T-helper 1 cell treated with Interleukin-12 subunit alpha and Interleukin-12 subunit beta and Interleukin-4 antibody, amounts not matched to agents 30 μg/mL and 1 μg/mL, for 36 hours (primary cell): ENCODE measurements around the gene TMEM132A.
"Not testable (repeated sequence)": the region's sequence is repeated elsewhere in the genome, so short reads cannot be mapped to it uniquely, and the experiment has no call there.

ENCODE experiments used
- H3K27ac Mint-ChIP-seq: one replicate; pipeline ENCODE4 v1.8.0; 2021; ENCODE audit warnings: mild to moderate bottlenecking, mixed read lengths
- H3K27me3 Mint-ChIP-seq: one replicate; pipeline ENCODE4 v1.8.0; 2021; ENCODE audit warnings: low read depth, mixed read lengths
- H3K36me3 Mint-ChIP-seq: one replicate; pipeline ENCODE4 v1.8.0; 2021; ENCODE audit warnings: low read depth, mixed read lengths
- H3K4me1 Mint-ChIP-seq: one replicate; pipeline ENCODE4 v1.8.0; 2021; ENCODE audit warnings: low read depth, mixed read lengths
- H3K4me3 Mint-ChIP-seq: one replicate; pipeline ENCODE4 v1.8.0; 2021; ENCODE audit warnings: mild to moderate bottlenecking, moderate library complexity, mixed read lengths
- H3K9me3 Mint-ChIP-seq: one replicate; pipeline ENCODE4 v1.8.0; 2021; ENCODE audit warnings: mixed read lengths

Gene TMEM132A

DNA sequence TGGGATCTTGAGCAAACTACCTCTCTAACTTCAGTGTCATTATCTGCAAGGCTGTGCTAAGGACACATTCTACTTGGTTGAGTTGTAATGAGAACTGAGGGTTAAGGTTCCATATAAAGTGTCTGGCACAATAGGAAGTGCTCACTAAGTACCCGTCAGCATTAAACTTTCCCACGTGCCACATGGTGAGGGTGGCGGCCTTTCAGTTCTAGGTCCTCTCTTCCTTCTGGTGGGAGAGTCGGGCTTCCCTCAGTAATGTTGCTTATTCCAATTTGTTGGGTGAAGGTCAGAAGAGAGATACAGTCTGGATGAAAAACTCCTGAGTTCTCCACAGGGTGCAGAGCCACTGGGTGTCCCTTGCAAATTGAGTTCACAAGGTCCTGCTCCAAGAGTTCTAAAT is 42.6 kb downstream of the TMEM132A start:
- peaks cover 2% of the 10 kb centered on the region for H3K36me3 Mint-ChIP-seq
- H3K27ac Mint-ChIP-seq = no peak overlapping the region
- H3K27me3 Mint-ChIP-seq = peaks cover 21% of the 10 kb centered on the region
- H3K9me3 Mint-ChIP-seq = no peaks in the 10 kb centered on the region
- H3K4me3 Mint-ChIP-seq = no peak overlapping the region
- peaks cover 17% of the 10 kb centered on the region for H3K4me1 Mint-ChIP-seq

DNA sequence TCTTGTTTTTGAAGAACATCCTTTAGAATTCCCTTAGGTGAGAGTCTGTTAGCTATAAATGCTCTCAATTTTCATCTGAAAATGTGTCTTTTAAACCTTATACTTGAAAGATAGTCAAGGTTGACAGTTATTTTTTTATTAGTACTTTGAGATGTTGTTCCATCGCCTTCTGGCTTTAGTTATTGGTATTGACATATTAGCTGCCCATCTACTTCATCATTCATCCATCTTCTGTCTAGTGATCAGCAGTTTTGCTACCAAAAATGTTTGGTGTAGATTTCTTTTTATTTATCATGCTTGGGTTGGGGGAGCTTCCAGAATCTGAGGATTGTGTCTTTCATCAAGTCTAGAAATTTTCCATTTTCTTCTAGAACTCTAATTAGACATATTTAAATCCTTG is 44.0 kb downstream of the TMEM132A start:
- Mint-ChIP-seq H3K4me1 (peaks cover 17% of the 10 kb centered on the region), H3K27ac (no peak overlapping the region), H3K27me3 (peaks cover 17% of the 10 kb centered on the region), H3K36me3 (peaks cover 6% of the 10 kb centered on the region), H3K4me3 (no peak overlapping the region), H3K9me3 (no peaks in the 10 kb centered on the region)

- H3K36me3 Mint-ChIP-seq = peaks cover 23% of the 10 kb centered on the region
- H3K27ac Mint-ChIP-seq = no peak overlapping the region
- peaks cover 33% of the 10 kb centered on the region for H3K4me1 Mint-ChIP-seq
- no peaks in the 10 kb centered on the region for H3K9me3 Mint-ChIP-seq
- peaks cover 17% of the 10 kb centered on the region for H3K27me3 Mint-ChIP-seq
- H3K4me3 Mint-ChIP-seq = peak overlapping the region; percentile 9
Observed at GRCh38 chr11:60970369-60970774, 46.1 kb downstream of the TMEM132A start.

DNA sequence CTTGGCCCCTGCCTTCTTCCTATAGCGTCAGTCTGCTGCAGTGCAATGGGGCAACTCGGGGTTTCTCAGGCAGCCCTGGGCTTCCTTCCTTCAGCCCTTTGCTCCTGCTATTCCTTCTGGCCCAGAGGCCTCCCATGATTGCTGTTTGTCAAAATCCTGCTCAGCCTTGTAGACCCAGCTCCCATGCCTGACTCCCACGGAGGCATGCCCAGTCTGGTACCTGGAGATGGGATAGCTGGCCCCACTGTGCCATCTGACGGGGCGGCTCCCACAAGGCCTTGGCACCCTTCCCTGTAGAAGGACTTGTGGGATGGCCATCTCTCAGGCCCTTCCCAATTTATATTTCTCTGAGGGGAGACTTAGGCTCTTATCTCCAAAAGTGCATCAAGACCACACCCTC is 46.6 kb downstream of the TMEM132A start:
- Mint-ChIP-seq H3K4me3 (peak overlapping the region; percentile 88), H3K36me3 (peaks cover 25% of the 10 kb centered on the region), H3K4me1 (peaks cover 34% of the 10 kb centered on the region)

GRCh38 chr11:60971520-60971919 is 47.3 kb downstream of the TMEM132A start, which contains the start of gene CD6:
Gene CD6 (plus strand): TSS chr11:60971680. CDS start chr11:60971866, 186 bp downstream.
- peaks cover 31% of the 10 kb centered on the region for H3K36me3 Mint-ChIP-seq
- peaks cover 39% of the 10 kb centered on the region for H3K4me1 Mint-ChIP-seq
- H3K27ac Mint-ChIP-seq = peak within 1 kb of the TSS; percentile 96
- peak within 1 kb of the TSS; percentile 88 for H3K4me3 Mint-ChIP-seq
- no peaks in the 10 kb centered on the region for H3K9me3 Mint-ChIP-seq
- H3K27me3 Mint-ChIP-seq = peaks cover 13% of the 10 kb centered on the region

More for the DNA sequence above, 46.6 kb downstream of the TMEM132A start:
- Mint-ChIP-seq H3K27ac (peak overlapping the region; percentile 96), H3K27me3 (peaks cover 13% of the 10 kb centered on the region), H3K9me3 (no peaks in the 10 kb centered on the region)

- peaks cover 10% of the 10 kb centered on the region for H3K27me3 Mint-ChIP-seq
- peaks cover 46% of the 10 kb centered on the region for H3K4me1 Mint-ChIP-seq
- H3K4me3 Mint-ChIP-seq = peak overlapping the region; percentile 88
- no peaks in the 10 kb centered on the region for H3K9me3 Mint-ChIP-seq
- H3K27ac Mint-ChIP-seq = peak overlapping the region; percentile 96
- H3K36me3 Mint-ChIP-seq = peaks cover 37% of the 10 kb centered on the region
Observed at GRCh38 chr11:60972182-60973030, 48.1 kb downstream of the TMEM132A start.

- H3K27ac Mint-ChIP-seq = peak overlapping the region; percentile 96
- H3K4me1 Mint-ChIP-seq = peaks cover 56% of the 10 kb centered on the region
- peaks cover 8% of the 10 kb centered on the region for H3K27me3 Mint-ChIP-seq
- H3K9me3 Mint-ChIP-seq = no peaks in the 10 kb centered on the region
- peak overlapping the region; percentile 88 for H3K4me3 Mint-ChIP-seq
- H3K36me3 Mint-ChIP-seq = peaks cover 47% of the 10 kb centered on the region
Observed at GRCh38 chr11:60973699-60974098, 49.4 kb downstream of the TMEM132A start.

- H3K36me3 Mint-ChIP-seq = peaks cover 52% of the 10 kb centered on the region
Observed at GRCh38 chr11:60974316-60974715, 50.1 kb downstream of the TMEM132A start.

GRCh38 chr11:60974726-60975125 is 50.5 kb downstream of the TMEM132A start:
- H3K36me3 Mint-ChIP-seq = peaks cover 53% of the 10 kb centered on the region
- no peaks in the 10 kb centered on the region for H3K9me3 Mint-ChIP-seq
- peak overlapping the region; percentile 88 for H3K4me3 Mint-ChIP-seq
- peaks cover 4% of the 10 kb centered on the region for H3K27me3 Mint-ChIP-seq
- H3K27ac Mint-ChIP-seq = peak overlapping the region; percentile 96
- peaks cover 59% of the 10 kb centered on the region for H3K4me1 Mint-ChIP-seq

More at GRCh38 chr11:60974316-60974715, 50.1 kb downstream of the TMEM132A start:
- H3K9me3 Mint-ChIP-seq, H3K27me3 Mint-ChIP-seq: not testable (repeated sequence)
- Mint-ChIP-seq H3K27ac (peak overlapping the region; percentile 96), H3K4me1 (peaks cover 62% of the 10 kb centered on the region), H3K4me3 (peak overlapping the region; percentile 88)

- Mint-ChIP-seq H3K4me1 (peaks cover 59% of the 10 kb centered on the region), H3K9me3 (no peaks in the 10 kb centered on the region), H3K36me3 (peaks cover 62% of the 10 kb centered on the region)
Observed at GRCh38 chr11:60977224-60977623, 53.0 kb downstream of the TMEM132A start.

DNA sequence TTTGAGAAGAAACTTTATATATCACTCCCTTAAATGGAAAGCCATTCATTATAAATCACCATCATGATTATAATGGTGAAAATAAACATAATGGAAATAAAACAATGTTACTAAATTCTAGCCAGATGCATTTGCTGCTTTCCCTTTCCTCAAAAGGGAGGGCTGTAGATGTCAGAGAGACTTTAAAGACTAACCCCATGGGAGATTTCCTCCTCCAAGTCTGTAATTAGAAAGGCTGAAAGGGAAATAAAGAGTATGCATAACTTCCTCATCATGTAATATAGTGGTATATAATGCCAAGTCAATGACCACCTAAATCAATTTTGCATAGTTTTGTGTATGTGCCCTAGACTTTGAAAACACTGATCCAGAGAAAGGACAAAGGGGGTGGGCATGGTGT is 53.6 kb downstream of the TMEM132A start:
- Mint-ChIP-seq H3K27ac (peak overlapping the region; percentile 94), H3K4me3 (peak overlapping the region; percentile 72), H3K27me3 (no peaks in the 10 kb centered on the region), H3K4me1 (peaks cover 63% of the 10 kb centered on the region), H3K36me3 (peaks cover 64% of the 10 kb centered on the region), H3K9me3 (no peaks in the 10 kb centered on the region)

More at GRCh38 chr11:60977224-60977623, 53.0 kb downstream of the TMEM132A start:
- Mint-ChIP-seq H3K4me3 (peak overlapping the region; percentile 72), H3K27ac (peak overlapping the region; percentile 94), H3K27me3 (no peaks in the 10 kb centered on the region)

DNA sequence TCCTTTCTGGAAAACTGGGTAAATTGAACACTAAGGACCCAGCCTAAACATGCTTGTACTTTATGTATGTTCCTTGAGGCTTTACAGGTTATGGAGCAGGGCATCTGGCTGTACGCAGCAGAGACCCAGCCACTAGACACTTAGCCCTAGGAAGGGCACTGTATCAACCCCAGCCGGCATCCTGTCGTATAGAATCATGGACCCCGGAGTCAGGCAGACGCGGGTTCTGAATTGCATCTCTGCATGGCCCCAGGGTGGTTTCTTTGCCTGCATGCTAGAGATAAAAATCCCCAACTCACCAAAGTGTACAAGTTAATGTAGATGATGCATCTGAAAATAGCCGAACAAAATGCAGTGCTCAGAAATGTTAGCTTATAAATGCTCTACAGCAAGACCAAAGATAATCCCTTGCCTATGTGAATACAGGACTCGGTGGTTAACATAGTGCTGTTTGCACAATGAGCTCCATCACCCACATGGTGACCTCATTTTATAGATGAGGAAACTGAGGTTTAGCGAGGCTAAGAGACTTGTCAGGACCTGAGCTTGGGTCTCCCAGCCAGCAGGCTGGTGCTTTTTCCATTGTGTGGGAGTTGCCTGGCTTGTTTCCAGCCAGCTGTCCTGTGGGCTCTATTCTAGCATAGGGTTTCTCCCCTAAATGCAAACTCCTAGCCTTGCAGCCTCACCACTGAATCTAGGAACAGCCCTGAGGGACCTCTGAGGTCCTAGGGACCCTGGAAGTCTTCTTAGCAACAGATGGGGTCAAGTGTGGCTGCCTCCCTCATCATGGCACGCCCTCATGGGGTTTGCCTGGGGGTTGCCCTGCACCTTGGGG is 54.5 kb downstream of the TMEM132A start:
- Mint-ChIP-seq H3K27ac (peak overlapping the region; percentile 94), H3K4me3 (peak overlapping the region; percentile 76), H3K9me3 (no peaks in the 10 kb centered on the region), H3K36me3 (peaks cover 63% of the 10 kb centered on the region), H3K27me3 (no peaks in the 10 kb centered on the region), H3K4me1 (peaks cover 70% of the 10 kb centered on the region)

GRCh38 chr11:60981515-60981914 is 57.3 kb downstream of the TMEM132A start:
- Mint-ChIP-seq H3K36me3 (peaks cover 57% of the 10 kb centered on the region), H3K4me3 (peak overlapping the region; percentile 76), H3K27me3 (no peaks in the 10 kb centered on the region), H3K27ac (peak overlapping the region; percentile 81), H3K9me3 (no peaks in the 10 kb centered on the region), H3K4me1 (peaks cover 73% of the 10 kb centered on the region)

- Mint-ChIP-seq H3K27ac (peak overlapping the region; percentile 81), H3K27me3 (no peaks in the 10 kb centered on the region), H3K9me3 (no peaks in the 10 kb centered on the region), H3K4me1 (peaks cover 74% of the 10 kb centered on the region), H3K36me3 (peaks cover 56% of the 10 kb centered on the region), H3K4me3 (peak overlapping the region; percentile 80)
Observed at GRCh38 chr11:60982184-60982583, 57.9 kb downstream of the TMEM132A start.
